HFFc6 (cell line): ENCODE measurements around the gene CMKLR1. TPM values are rescaled to one million over a fixed set of nuclear protein-coding genes. Genes with fewer than 3 reads are reported as not detected.

Experiments
- DNase-seq: peaks from one replicate; pipeline ENCODE4 v3.0.0-alpha.2; 2018
- H3K27ac Mint-ChIP-seq: 2 replicates; pipeline ENCODE4 v1.8.0; 2020; ENCODE audit warnings: mild to moderate bottlenecking, mixed read lengths
- H3K27me3 Mint-ChIP-seq: 2 replicates; pipeline ENCODE4 v1.8.0; 2021; ENCODE audit warnings: mild to moderate bottlenecking, moderate library complexity, mixed read lengths; ENCODE audit not compliant: insufficient read depth
- H3K36me3 Mint-ChIP-seq: 2 replicates; pipeline ENCODE4 v1.8.0; 2021; ENCODE audit warnings: low read depth, mixed read lengths
- H3K4me1 Mint-ChIP-seq: 2 replicates; pipeline ENCODE4 v1.8.0; 2020; ENCODE audit warnings: low read depth, mixed read lengths
- H3K4me3 Mint-ChIP-seq: 2 replicates; pipeline ENCODE4 v1.8.0; 2020; ENCODE audit warnings: mild to moderate bottlenecking, moderate library complexity, mixed read lengths
- H3K9me3 Mint-ChIP-seq: 2 replicates; pipeline ENCODE4 v1.8.0; 2020; ENCODE audit warnings: mild to moderate bottlenecking, mixed read lengths
- CTCF ChIP-seq: fragments of 200-600 bp; sonication (generic); IDR thresholded peaks from 2 replicates; pipeline ENCODE4 v1.5.0; 2021; ENCODE audit warnings: antibody characterized with exemption, mild to moderate bottlenecking
- total RNA-seq, 6 experiments: library from RNA; stranded (reverse); fragmentation: NEBNext Ultra II Directional; extraction: Animal tissue kit (Norgen Biotek cat#: 25700); gene quantifications; 2 replicates in 1 of 6; 3 replicates in 5 of 6; pipeline ENCODE4 v1.2.3, GENCODE V29; 2021

Gene CMKLR1
- total RNA-seq, 6 experiments from 2014 or later = not detected

DNA sequence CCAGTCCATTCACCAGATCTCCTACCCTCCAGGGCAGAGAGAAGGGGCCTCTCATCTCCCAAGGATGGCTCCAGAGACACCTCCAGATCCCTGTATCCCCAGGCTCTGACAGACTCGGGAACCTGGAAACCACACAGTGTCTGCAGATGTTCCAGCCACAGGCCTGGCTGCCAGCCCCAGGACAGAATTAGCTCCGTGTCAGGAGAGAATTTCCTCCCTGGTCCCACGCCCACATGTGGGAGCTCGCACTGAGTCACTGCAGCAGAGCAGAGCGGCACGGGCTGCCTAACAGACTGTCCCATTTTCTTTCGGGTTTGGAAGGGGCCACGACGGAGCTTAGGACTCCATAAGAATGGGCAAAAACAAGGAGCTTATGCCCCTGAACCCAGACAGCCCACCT is 33.6 kb downstream of the CMKLR1 start:
- Mint-ChIP-seq H3K27me3 (no peaks in the 10 kb centered on the region; the same call in none of the 2 replicates), H3K4me3 (no peak overlapping the region), H3K4me1 (no peaks in the 10 kb centered on the region), H3K36me3 (no peaks in the 10 kb centered on the region), H3K27ac (no peak overlapping the region), H3K9me3 (peaks cover 69% of the 10 kb centered on the region)
- TF ChIP-seq CTCF = no peak
- DNase-seq = peak; percentile 29

GRCh38 chr12:108304633-108305032 is 34.5 kb downstream of the CMKLR1 start:
- DNase-seq = no peak
- Mint-ChIP-seq H3K9me3 (peaks cover 65% of the 10 kb centered on the region), H3K27ac (no peak overlapping the region), H3K4me3 (no peak overlapping the region), H3K36me3 (no peaks in the 10 kb centered on the region), H3K27me3 (no peaks in the 10 kb centered on the region; the same call in 1 of the 2 replicates), H3K4me1 (no peaks in the 10 kb centered on the region)
- no peak for TF ChIP-seq CTCF

DNA sequence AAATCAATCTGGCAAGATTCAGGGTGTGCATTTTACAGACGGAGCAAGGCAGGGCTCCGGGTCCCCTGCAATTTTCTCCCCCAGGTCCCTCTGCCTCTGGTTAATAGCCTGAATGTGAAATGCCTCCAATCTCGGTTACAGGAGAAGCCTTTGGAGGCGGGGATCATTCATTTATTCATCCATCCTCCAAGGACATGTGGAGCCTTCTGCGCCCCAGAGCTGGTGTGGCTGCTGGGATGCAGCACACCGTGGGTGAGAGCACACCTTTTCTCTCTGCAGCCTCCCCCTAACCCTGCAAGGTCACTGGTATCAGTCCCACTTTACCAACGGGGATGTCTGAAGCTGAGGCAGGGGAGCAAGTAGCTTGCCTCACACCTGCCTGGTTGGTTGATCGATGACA is 35.4 kb downstream of the CMKLR1 start:
- Mint-ChIP-seq H3K4me3 (no peak overlapping the region), H3K27ac (no peak overlapping the region), H3K9me3 (peaks cover 56% of the 10 kb centered on the region), H3K36me3 (no peaks in the 10 kb centered on the region), H3K4me1 (no peaks in the 10 kb centered on the region), H3K27me3 (no peaks in the 10 kb centered on the region; the same call in 1 of the 2 replicates)
- no peak for DNase-seq
- TF ChIP-seq CTCF = no peak

DNA sequence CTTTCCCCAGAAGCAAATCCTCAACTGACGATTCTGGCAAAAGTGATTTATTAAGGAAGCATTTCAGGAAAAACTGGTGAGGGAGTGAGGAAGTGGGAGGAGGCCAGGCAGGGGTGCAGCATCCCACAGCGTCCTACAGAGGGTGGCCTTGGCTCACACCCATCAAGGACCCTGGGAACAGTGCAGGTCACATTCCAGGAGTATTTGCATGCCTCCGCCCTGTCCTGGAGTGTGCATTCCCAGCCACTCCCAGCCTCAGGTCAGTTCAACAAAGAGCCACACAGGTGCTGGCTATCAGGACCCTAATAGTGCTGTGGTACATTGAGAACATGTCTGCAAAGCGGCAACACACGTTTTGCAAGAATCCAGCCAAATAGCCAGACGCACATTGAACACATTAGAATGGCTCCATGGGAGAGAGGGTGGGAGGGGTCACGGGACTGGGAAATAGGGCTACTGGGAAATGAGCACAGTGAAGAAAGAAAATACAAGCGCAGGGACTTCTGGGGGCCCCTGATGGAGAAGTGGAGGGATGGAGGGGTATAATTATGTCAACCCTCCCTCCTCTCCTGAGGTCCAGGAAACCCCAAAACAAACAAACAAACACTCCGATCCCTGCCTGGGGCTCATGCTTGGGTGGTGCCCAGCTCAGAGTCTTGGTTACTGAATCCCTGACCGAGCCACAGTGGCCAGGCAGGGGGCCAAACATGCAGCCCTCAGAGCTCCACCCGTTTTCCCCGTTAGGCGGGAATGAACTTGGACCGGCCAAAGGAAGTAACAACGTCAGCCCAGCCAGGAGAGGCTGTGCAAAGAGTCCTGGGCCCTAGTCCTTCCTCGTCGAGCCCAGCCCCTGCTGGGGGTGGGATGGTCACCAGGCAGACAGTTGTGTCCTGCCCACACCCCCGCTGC is 36.5 kb downstream of the CMKLR1 start:
- no peaks in the 10 kb centered on the region; the same call in 1 of the 2 replicates for H3K36me3 Mint-ChIP-seq
- no peak for TF ChIP-seq CTCF
- no peak overlapping the region for H3K27ac Mint-ChIP-seq
- no peak overlapping the region for H3K4me3 Mint-ChIP-seq
- no peaks in the 10 kb centered on the region for H3K4me1 Mint-ChIP-seq
- DNase-seq = no peak
- no peaks in the 10 kb centered on the region for H3K27me3 Mint-ChIP-seq
- peaks cover 63% of the 10 kb centered on the region for H3K9me3 Mint-ChIP-seq

GRCh38 chr12:108302016-108302402 is 37.1 kb downstream of the CMKLR1 start:
- H3K4me1 Mint-ChIP-seq = no peaks in the 10 kb centered on the region
- no peaks in the 10 kb centered on the region; the same call in 1 of the 2 replicates for H3K36me3 Mint-ChIP-seq
- H3K4me3 Mint-ChIP-seq = no peak overlapping the region
- H3K27ac Mint-ChIP-seq = no peak overlapping the region
- H3K9me3 Mint-ChIP-seq = peaks cover 63% of the 10 kb centered on the region
- no peak for TF ChIP-seq CTCF
- no peak for DNase-seq
- H3K27me3 Mint-ChIP-seq = no peaks in the 10 kb centered on the region
